Gastrocnemius medialis (tissue), 4 donors: ENCODE measurements around the gene KIF1A. TPM values are rescaled to one million over a fixed set of nuclear protein-coding genes. Genes with fewer than 3 reads are reported as not detected.

Source experiments
- ATAC-seq, 2 donors: fragments of 150-250 bp; one replicate each; pipeline ENCODE4 v1.9.1; 2016
- DNase-seq, 2 donors: peaks; one replicate each; pipeline ENCODE4 v3.0.0-alpha.2; 2019
- H3K27ac ChIP-seq, 4 donors: fragments of 200-600 bp; sonication (generic); 1 replicate in 1 of 4; 2 replicates in 3 of 4; pipeline ENCODE4 v1.5.1; 2016 to 2018; ENCODE audit warnings: mild to moderate bottlenecking in 2 of 4, moderate library complexity in 1 of 4
- H3K27me3 ChIP-seq, 3 donors: fragments of 200-600 bp; sonication (generic) in 2 of 3; 1 replicate in 1 of 3; 2 replicates in 2 of 3; pipeline versions ENCODE4 v1.5.1 to v1.6.0; 2016 to 2019; ENCODE audit warnings: mild to moderate bottlenecking in 1 of 3, moderate library complexity in 1 of 3
- H3K36me3 ChIP-seq, 2 donors: fragments of 200-600 bp; sonication (generic) in 1 of 2; one replicate each; pipeline ENCODE4 v1.5.1; 2017 to 2018
- H3K4me1 ChIP-seq, 2 donors: fragments of 200-600 bp; sonication (generic) in 1 of 2; one replicate each; pipeline ENCODE4 v1.5.1; 2016 to 2017; ENCODE audit warnings: mild to moderate bottlenecking in 2 of 2
- H3K4me3 ChIP-seq, 4 donors: fragments of 200-600 bp; sonication (generic) in 3 of 4; 1 replicate in 1 of 4; 2 replicates in 3 of 4; pipeline ENCODE4 v1.5.1; 2016 to 2019; ENCODE audit warnings: mild to moderate bottlenecking in 2 of 4
- H3K9me3 ChIP-seq, 3 donors: fragments of 200-600 bp; sonication (generic) in 2 of 3; 1 replicate in 1 of 3; 2 replicates in 2 of 3; pipeline ENCODE4 v1.5.1; 2016 to 2019
- POLR2A ChIP-seq, 2 donors: fragments of 450-650 bp; IDR thresholded peaks; one replicate each; pipeline ENCODE4 v1.6.1; 2017; ENCODE audit warnings: antibody characterized with exemption in 2 of 2, mild to moderate bottlenecking in 2 of 2, moderate library complexity in 2 of 2
- in situ Hi-C, 4 donors: fragments of 200-750 bp; cut with MboI; loops; one replicate each; pipeline versions ENCODE4 v1.15.0 to v1.8.0; 2017; ENCODE audit warnings: low sequenced_read_pairs in 4 of 4
- intact Hi-C: fragments of 100-400 bp; cut with DNase I; formaldehyde crosslinking; loops from one replicate; pipeline ENCODE4 v1.15.1; 2023; ENCODE audit warnings: low total_unique reads
- total RNA-seq, 4 donors: library from RNA; depleted of rRNA; stranded (reverse); fragments of >200 nt; gene quantifications; one replicate each; pipeline versions ENCODE4 v1.1.0 to v1.2.3, GENCODE V29; 2016
- TF ChIP-seq, protein P1 (sequence below), 5 experiments: fragments of 450-650 bp in 3 of 5; fragments of 200-600 bp in 2 of 5; sonication (generic) in 2 of 5; IDR thresholded peaks in 4 of 5; conservative IDR thresholded peaks in 1 of 5; 1 replicate in 4 of 5; 2 replicates in 1 of 5; pipeline ENCODE4 v1.5.1; 2016 to 2019; ENCODE audit warnings: antibody characterized with exemption in 5 of 5, mild to moderate bottlenecking in 3 of 5, moderate library complexity in 3 of 5

KIF1A gene
- total RNA-seq, 4 donors from 2014 or later: 0.05 to 0.33 (median 0.09) TPM; not detected in 1

- ATAC-seq (no peak), DNase-seq (no peak)
- H3K4me1 ChIP-seq: no peaks in the 10 kb centered on the region
- no peaks in the 10 kb centered on the region for H3K9me3 ChIP-seq
- intact Hi-C loops (no loop called here), in situ Hi-C loops (no loop called here)
- TF ChIP-seq, protein P1, sequence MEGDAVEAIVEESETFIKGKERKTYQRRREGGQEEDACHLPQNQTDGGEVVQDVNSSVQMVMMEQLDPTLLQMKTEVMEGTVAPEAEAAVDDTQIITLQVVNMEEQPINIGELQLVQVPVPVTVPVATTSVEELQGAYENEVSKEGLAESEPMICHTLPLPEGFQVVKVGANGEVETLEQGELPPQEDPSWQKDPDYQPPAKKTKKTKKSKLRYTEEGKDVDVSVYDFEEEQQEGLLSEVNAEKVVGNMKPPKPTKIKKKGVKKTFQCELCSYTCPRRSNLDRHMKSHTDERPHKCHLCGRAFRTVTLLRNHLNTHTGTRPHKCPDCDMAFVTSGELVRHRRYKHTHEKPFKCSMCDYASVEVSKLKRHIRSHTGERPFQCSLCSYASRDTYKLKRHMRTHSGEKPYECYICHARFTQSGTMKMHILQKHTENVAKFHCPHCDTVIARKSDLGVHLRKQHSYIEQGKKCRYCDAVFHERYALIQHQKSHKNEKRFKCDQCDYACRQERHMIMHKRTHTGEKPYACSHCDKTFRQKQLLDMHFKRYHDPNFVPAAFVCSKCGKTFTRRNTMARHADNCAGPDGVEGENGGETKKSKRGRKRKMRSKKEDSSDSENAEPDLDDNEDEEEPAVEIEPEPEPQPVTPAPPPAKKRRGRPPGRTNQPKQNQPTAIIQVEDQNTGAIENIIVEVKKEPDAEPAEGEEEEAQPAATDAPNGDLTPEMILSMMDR (IDR thresholded peaks at IDR 0.05 in 4 of 5, conservative IDR thresholded peaks at IDR 0.05 in 1 of 5): no peak
- TF ChIP-seq POLR2A (IDR thresholded peaks at IDR 0.05): no peak
- no peak overlapping the region for H3K4me3 ChIP-seq
- H3K36me3 ChIP-seq: no peaks in the 10 kb centered on the region
- H3K27ac ChIP-seq: no peak overlapping the region
- no peaks in the 10 kb centered on the region for H3K27me3 ChIP-seq
Measured at GRCh38 chr2:240791221-240791800, 28.7 kb downstream of the KIF1A start.

DNA sequence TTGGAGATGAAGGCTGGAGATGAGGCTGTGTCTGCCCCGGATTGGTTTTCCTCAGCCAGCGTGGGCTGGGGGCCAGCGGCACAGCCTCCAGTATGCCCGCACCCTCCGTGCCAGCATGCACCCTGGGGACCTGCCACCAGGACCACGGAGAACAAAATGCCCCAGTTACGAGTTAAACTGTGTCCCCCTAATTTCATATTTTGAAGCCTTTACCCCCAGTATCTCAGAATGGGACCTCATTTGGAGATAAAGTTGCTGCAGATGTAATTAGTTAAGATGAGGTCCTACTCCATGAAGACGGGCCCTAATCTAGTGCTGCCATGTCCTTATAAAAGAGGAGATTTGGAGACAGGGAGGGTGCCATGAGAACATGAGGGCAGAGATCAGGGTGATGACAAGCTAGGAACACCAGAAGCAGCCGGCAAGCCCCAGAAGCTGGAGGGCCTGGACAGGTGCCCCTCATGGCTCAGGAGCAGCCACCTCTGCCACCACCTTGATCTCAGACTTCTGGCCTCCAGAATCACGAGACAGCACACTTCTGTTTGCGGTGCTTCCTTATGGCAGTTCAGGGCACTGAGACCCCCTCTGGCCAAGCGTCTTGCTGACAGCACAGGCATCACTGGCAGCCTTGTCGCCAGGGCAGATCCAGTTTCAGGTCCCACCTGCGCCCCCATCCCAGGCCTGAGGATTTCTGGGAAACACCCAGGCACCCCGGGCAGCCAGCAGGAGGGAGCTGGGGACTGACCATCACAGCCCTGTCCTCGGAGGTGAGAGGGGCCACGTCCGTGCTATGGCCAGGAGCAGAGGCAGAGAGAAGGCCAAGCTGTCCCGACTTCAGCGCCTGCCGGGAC lies 29.4 kb downstream of the KIF1A start:
- H3K36me3 ChIP-seq: no peaks in the 10 kb centered on the region
- in situ Hi-C loops: no loop called here
- intact Hi-C loops: no loop called here
- no peak for TF ChIP-seq POLR2A (IDR thresholded peaks at IDR 0.05)
- TF ChIP-seq, protein P1 (IDR thresholded peaks at IDR 0.05 in 4 of 5, conservative IDR thresholded peaks at IDR 0.05 in 1 of 5): no peak
- no peak for DNase-seq
- no peak overlapping the region for H3K27ac ChIP-seq
- no peak overlapping the region for H3K4me3 ChIP-seq
- H3K4me1 ChIP-seq: no peaks in the 10 kb centered on the region
- no peak for ATAC-seq
- H3K9me3 ChIP-seq: no peaks in the 10 kb centered on the region
- H3K27me3 ChIP-seq: peaks cover 0 to 5% (median 0%) of the 10 kb centered on the region in 3 donors

GRCh38 chr2:240789501-240790369 lies 30.3 kb downstream of the KIF1A start:
- H3K9me3 ChIP-seq: no peaks in the 10 kb centered on the region
- intact Hi-C loops: no loop called here
- ATAC-seq: no peak
- no peak overlapping the region for H3K27ac ChIP-seq
- TF ChIP-seq POLR2A (IDR thresholded peaks at IDR 0.05): no peak
- TF ChIP-seq, protein P1 (IDR thresholded peaks at IDR 0.05 in 4 of 5, conservative IDR thresholded peaks at IDR 0.05 in 1 of 5): no peak
- no peak overlapping the region for H3K4me3 ChIP-seq
- peaks cover 0 to 5% (median 0%) of the 10 kb centered on the region in 3 donors for H3K27me3 ChIP-seq
- H3K36me3 ChIP-seq: no peaks in the 10 kb centered on the region
- in situ Hi-C loops: no loop called here
- no peaks in the 10 kb centered on the region for H3K4me1 ChIP-seq
- no peak for DNase-seq

- H3K27me3 ChIP-seq: peaks cover 0 to 5% (median 0%) of the 10 kb centered on the region in 3 donors
- ATAC-seq (no peak), DNase-seq (no peak)
- intact Hi-C loops (no loop called here), in situ Hi-C loops (no loop called here)
- TF ChIP-seq, protein P1 (IDR thresholded peaks at IDR 0.05 in 4 of 5, conservative IDR thresholded peaks at IDR 0.05 in 1 of 5): no peak
- TF ChIP-seq POLR2A (IDR thresholded peaks at IDR 0.05): no peak
- H3K9me3 ChIP-seq: no peaks in the 10 kb centered on the region
- no peaks in the 10 kb centered on the region for H3K4me1 ChIP-seq
- H3K4me3 ChIP-seq: no peak overlapping the region
- no peaks in the 10 kb centered on the region for H3K36me3 ChIP-seq
- H3K27ac ChIP-seq: no peak overlapping the region
Measured at GRCh38 chr2:240789051-240789453, 31.0 kb downstream of the KIF1A start.
